ENCODE results near the gene WSB1. TPM values are rescaled to one million over a fixed set of nuclear protein-coding genes. Genes with fewer than 3 reads are reported as not detected.

WSB1 gene
- total RNA-seq, 4 donors from 2014 or later = 74.2 to 200 (median 133) TPM

DNA sequence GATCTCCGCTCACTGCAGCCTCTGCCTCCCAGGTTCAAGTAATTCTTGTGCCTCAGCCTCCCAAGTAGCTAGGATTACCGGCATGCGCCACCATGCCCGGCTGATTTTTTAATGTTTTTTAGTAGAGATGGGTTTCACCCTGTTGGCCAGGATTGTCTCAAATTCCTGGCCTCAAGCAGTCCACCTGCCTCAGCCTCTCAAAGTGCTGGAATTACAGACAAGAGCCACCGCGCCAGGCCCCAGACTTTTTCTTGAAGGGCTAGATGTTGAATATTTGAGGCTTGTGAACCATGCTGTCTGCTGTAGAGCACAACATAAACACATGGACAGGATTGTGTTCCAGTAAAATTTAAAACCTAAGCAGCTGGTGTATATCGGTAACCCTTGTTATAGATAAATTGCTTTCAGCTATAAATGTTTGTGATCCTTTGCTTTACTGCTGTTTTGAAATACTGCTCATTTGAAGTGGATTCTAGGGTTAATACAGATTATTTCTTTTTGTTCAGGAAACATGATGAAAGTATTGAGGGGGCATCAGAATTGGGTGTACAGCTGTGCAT lies 12.4 kb downstream of the WSB1 start:
- Histone ChIP-seq H3K36me3 (peaks cover 12 to 69% of the 10 kb centered on the region in 2 donors), H3K4me1 (peaks cover 6 to 82% (median 15%) of the 10 kb centered on the region in 3 donors), H3K9me3 (no peaks in the 10 kb centered on the region), H3K27me3 (no peaks in the 10 kb centered on the region), H3K4me3 (no peak overlapping the region), H3K27ac (peak overlapping the region in 1 of 4 donors; percentile 41)
- WGBS, 2 donors (ENCODE audit: low coverage in 1 of 2) = 49 to 71% methylated on average over 4 to 6 of the region's 7 CpGs
- TF ChIP-seq POLR2AphosphoS5 (IDR thresholded peaks at IDR 0.05) (no peak), CTCF (IDR thresholded peaks at IDR 0.05) (no peak), POLR2A (IDR thresholded peaks at IDR 0.05) (no peak), EP300 (IDR thresholded peaks at IDR 0.05) (no peak)
- ATAC-seq = no peak

GRCh38 chr17:27310565-27311110 lies 16.7 kb downstream of the WSB1 start:
- Histone ChIP-seq H3K4me3 (no peak overlapping the region), H3K4me1 (peaks cover 3 to 60% (median 6%) of the 10 kb centered on the region in 3 donors), H3K27ac (no peak overlapping the region), H3K27me3 (no peaks in the 10 kb centered on the region), H3K36me3 (peaks cover 20 to 96% of the 10 kb centered on the region in 2 donors), H3K9me3 (no peaks in the 10 kb centered on the region)
- 67 to 98% methylated on average over 2 to 3 of the region's 4 CpGs for WGBS, 2 donors (ENCODE audit: low coverage in 1 of 2)
- no peak for TF ChIP-seq EP300 (IDR thresholded peaks at IDR 0.05)
- no peak for ATAC-seq

- no peak for TF ChIP-seq POLR2AphosphoS5 (IDR thresholded peaks at IDR 0.05)
- no peak for TF ChIP-seq CTCF (IDR thresholded peaks at IDR 0.05)
- TF ChIP-seq EP300 (IDR thresholded peaks at IDR 0.05) = no peak
- TF ChIP-seq POLR2A (IDR thresholded peaks at IDR 0.05) = no peak
- Histone ChIP-seq H3K27ac (peak overlapping the region in 3 of 4 donors; percentile 58 to 85 (median 81)), H3K36me3 (peaks cover 17 to 100% of the 10 kb centered on the region in 2 donors), H3K4me1 (peaks cover 4 to 52% (median 6%) of the 10 kb centered on the region in 3 donors), H3K27me3 (no peaks in the 10 kb centered on the region), H3K9me3 (no peaks in the 10 kb centered on the region), H3K4me3 (no peak overlapping the region)
- no peak for ATAC-seq
- 21 to 57% methylated on average over 1 of the region's 1 CpG for WGBS, 2 donors (ENCODE audit: low coverage in 1 of 2)
These were observed 19.4 kb downstream of the WSB1 start for GRCh38 chr17:27313301-27313700.

- WGBS, 2 donors (ENCODE audit: low coverage in 1 of 2) = 14 to 26% methylated on average over 4 to 6 of the region's 6 CpGs
These were observed 21.4 kb downstream of the WSB1 start for GRCh38 chr17:27315322-27315721.

More at GRCh38 chr17:27315322-27315721, 21.4 kb downstream of the WSB1 start:
- H3K4me1 ChIP-seq = peaks cover 8 to 63% (median 15%) of the 10 kb centered on the region in 3 donors
- no peaks in the 10 kb centered on the region for H3K27me3 ChIP-seq
- peak overlapping the region; percentile 81 to 85 (median 82) for H3K27ac ChIP-seq
- H3K36me3 ChIP-seq = peaks cover 11 to 90% of the 10 kb centered on the region in 2 donors
- no peak for TF ChIP-seq EP300 (IDR thresholded peaks at IDR 0.05)
- TF ChIP-seq CTCF (IDR thresholded peaks at IDR 0.05) = no peak
- no peak for TF ChIP-seq POLR2A (IDR thresholded peaks at IDR 0.05)
- peak; percentile 94 for TF ChIP-seq POLR2AphosphoS5 (IDR thresholded peaks at IDR 0.05)
- no peaks in the 10 kb centered on the region for H3K9me3 ChIP-seq
- H3K4me3 ChIP-seq = no peak overlapping the region
- peak; percentile 87 for ATAC-seq

All from gastroesophageal sphincter (tissue), 4 donors.